ENCODE data around the gene TEX14. TPM values are rescaled to one million over a fixed set of nuclear protein-coding genes. Genes with fewer than 3 reads are reported as not detected.

Gene TEX14
- total RNA-seq, 1 experiment from 2014 or later, result 0.89 TPM

GRCh38 chr17:58730937-58731336, 39.1 kb upstream of the TEX14 start:
- Histone ChIP-seq H2AFZ (ENCODE audit: low read depth, low read length, poor library complexity, severe bottlenecking) (no peak overlapping the region), H3K9me3 (ENCODE audit: control insufficient read depth in 1 of 2, insufficient read depth in 1 of 2, low read depth in 1 of 2, low read length in 2 of 2) (no peaks in the 10 kb centered on the region), H3K27me3 (ENCODE audit: insufficient read depth, low read length) (no peaks in the 10 kb centered on the region), H3K36me3 (ENCODE audit: control insufficient read depth in 1 of 2, insufficient read depth in 2 of 2, low read length in 2 of 2) (0 out of 4 replicates have a peak, but pooled peaks cover 2 to 3% of the 10 kb centered on the region in 2 experiments), H3K4me1 (ENCODE audit: control insufficient read depth in 1 of 2, insufficient read depth in 2 of 2, low read length in 2 of 2) (no peaks in the 10 kb centered on the region), H3K4me2 (ENCODE audit: low read length) (no peak overlapping the region), H4K20me1 (ENCODE audit: insufficient read depth) (no peaks in the 10 kb centered on the region), H3K27ac (ENCODE audit: low read depth, low read length) (no peak overlapping the region), H3K9ac (ENCODE audit: low read length) (no peak overlapping the region), H3K79me2 (ENCODE audit: insufficient read depth, low read length) (no peaks in the 10 kb centered on the region), H3K4me3 (replicated peaks in 1 of 2; ENCODE audit: low read depth in 1 of 2, low read length in 2 of 2) (no peak overlapping the region), H3K9me2 (ENCODE audit: insufficient read depth) (no peaks in the 10 kb centered on the region)
- ChIA-PET CTCF (no interaction called here), RAD21 (ENCODE audit: low non-redundant PET in 1 of 2, low total read pairs in 2 of 2, uncharacterized antibody in 2 of 2, unreplicated experiment in 2 of 2) (no interaction called here), POLR2A (no interaction called here)
- no TSS peak for BruUV-seq (replicated peaks)
- TF ChIP-seq SRF (IDR thresholded peaks at IDR 0.05; ENCODE audit: low read depth) (no peak), POLR2A (IDR thresholded peaks at IDR 0.05; ENCODE audit: borderline replicate concordance, extremely low read depth, insufficient read depth, insufficient read length) (no peak), EZH2 (IDR thresholded peaks at IDR 0.05) (no peak), REST (IDR thresholded peaks at IDR 0.05; ENCODE audit: low read depth) (no peak), ZFX (IDR thresholded peaks at IDR 0.05) (no peak), CEBPB (IDR thresholded peaks at IDR 0.05; ENCODE audit: low read depth) (no peak), SP1 (IDR thresholded peaks at IDR 0.05; ENCODE audit: low read depth) (no peak), ZNF274 (IDR thresholded peaks at IDR 0.05; ENCODE audit: low read depth, low read length) (no peak), EZH2phosphoT487 (IDR thresholded peaks at IDR 0.05; ENCODE audit: borderline replicate concordance) (no peak), YY1 (IDR thresholded peaks at IDR 0.05; ENCODE audit: extremely low read depth, insufficient replicate concordance, low read depth, low read length) (no peak), EGR1 (IDR thresholded peaks at IDR 0.05; ENCODE audit: low read depth) (no peak), SIN3A (IDR thresholded peaks at IDR 0.05; ENCODE audit: low read depth) (no peak), FOSL1 (IDR thresholded peaks at IDR 0.05; ENCODE audit: low read depth) (no peak), RAD21 (IDR thresholded peaks at IDR 0.05; ENCODE audit: low read depth) (no peak), TCF7L2 (IDR thresholded peaks at IDR 0.05; ENCODE audit: borderline replicate concordance, extremely low read depth, insufficient read depth, insufficient read length) (no peak), ZBTB33 (IDR thresholded peaks at IDR 0.05; ENCODE audit: extremely low read depth, insufficient replicate concordance, low read length) (no peak), JUND (IDR thresholded peaks at IDR 0.05) (no peak), ATF3 (IDR thresholded peaks at IDR 0.05) (no peak), POLR2AphosphoS5 (IDR thresholded peaks at IDR 0.05; ENCODE audit: low read depth, low read length) (no peak)
- ATAC-seq, result no peak
- no peak for DNase-seq (ENCODE audit: low read depth, low spot score)
- intact Hi-C loops (cut with micrococcal nuclease), result no loop called here
